ENCODE measurements around the gene ELOVL7.

DNA sequence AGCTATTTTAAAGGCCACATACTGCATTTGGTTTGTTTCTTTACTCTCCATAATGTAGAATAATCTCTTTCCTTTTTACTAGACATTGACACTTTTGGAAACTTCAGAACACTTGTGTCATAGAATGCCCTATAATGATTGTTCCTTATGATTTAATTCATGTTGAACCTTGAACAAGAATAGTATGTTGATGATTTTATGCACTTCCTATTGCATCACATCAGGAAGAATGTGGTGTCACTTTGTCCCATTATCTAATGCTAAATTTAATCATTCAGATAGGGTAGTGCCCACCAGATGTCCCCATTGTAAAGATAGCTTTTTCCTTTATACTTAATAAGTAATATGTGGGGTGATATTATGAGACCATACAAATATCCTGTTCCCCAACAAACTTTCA, 124.7 kb downstream of the ELOVL7 start:
- no peak for TF ChIP-seq POLR2A (IDR thresholded peaks at IDR 0.05; ENCODE audit: low read depth, low read length)
- no peak for TF ChIP-seq TAF1 (IDR thresholded peaks at IDR 0.05; ENCODE audit: borderline replicate concordance, low read depth, low read length)
- TF ChIP-seq POLR2AphosphoS5 (IDR thresholded peaks at IDR 0.05; ENCODE audit: low read depth, low read length): no peak

Data from GM12892 (cell line).